Adrenal gland (tissue), 12 donors: ENCODE results near the gene GRIN3B. TPM values are rescaled to one million over a fixed set of nuclear protein-coding genes. Genes with fewer than 3 reads are reported as not detected.

ENCODE experiments used
- DNase-seq, 7 donors: peaks; one replicate each; pipeline ENCODE4 v3.0.0-alpha.2; 2019 to 2020
- H3K27ac ChIP-seq, 5 donors: fragments of 200-600 bp; sonication (generic) in 4 of 5; 1 replicate in 3 of 5; 2 replicates in 2 of 5; pipeline versions ENCODE4 v1.5.1 to v1.8.0; 2016 to 2020; ENCODE audit warnings: mild to moderate bottlenecking in 1 of 5
- H3K27me3 ChIP-seq: fragments of 200-600 bp; 2 replicates; pipeline ENCODE4 v1.8.0; 2021
- H3K36me3 ChIP-seq, 2 donors: fragments of 200-600 bp; replicated peaks in 1 of 2; 1 replicate in 1 of 2; 2 replicates in 1 of 2; pipeline versions ENCODE4 v1.5.1 to v1.8.0; 2018 to 2022
- H3K4me1 ChIP-seq, 2 donors: fragments of 200-600 bp; replicated peaks in 1 of 2; 1 replicate in 1 of 2; 2 replicates in 1 of 2; pipeline versions ENCODE4 v1.5.1 to v1.8.0; 2018 to 2021
- H3K4me3 ChIP-seq, 4 donors: fragments of 200-600 bp; sonication (generic) in 3 of 4; one replicate each; pipeline ENCODE4 v1.5.1; 2016 to 2018
- H3K9me3 ChIP-seq, 3 donors: fragments of 200-600 bp; sonication (generic) in 1 of 3; replicated peaks in 1 of 3; 1 replicate in 2 of 3; 2 replicates in 1 of 3; pipeline versions ENCODE4 v1.5.1 to v1.8.0; 2016 to 2021
- CTCF ChIP-seq, 6 experiments: fragments of 450-650 bp in 4 of 6; fragments of 200-600 bp in 2 of 6; sonication (generic) in 1 of 6; IDR thresholded peaks; 1 replicate in 5 of 6; 2 replicates in 1 of 6; pipeline versions ENCODE4 v1.5.1 to v1.8.0; 2016 to 2021; ENCODE audit warnings: antibody characterized with exemption in 6 of 6, mild to moderate bottlenecking in 2 of 6, moderate library complexity in 1 of 6
- POLR2A ChIP-seq, 2 donors: fragments of 450-650 bp; IDR thresholded peaks; one replicate each; pipeline ENCODE4 v1.6.1; 2017; ENCODE audit warnings: antibody characterized with exemption in 2 of 2, mild to moderate bottlenecking in 2 of 2, moderate library complexity in 1 of 2
- WGBS, 4 donors: extraction: QIAGEN DNeasy Blood & Tissue Kit in 2 of 4; methylation state at CpG; one replicate each; pipeline versions ENCODE4 v1.1.5 to v1.1.7; 2013 to 2017; 5-methylcytosine and 5-hydroxymethylcytosine counted together
- intact Hi-C, 2 donors: fragments of 100-400 bp; cut with DNase I; formaldehyde crosslinking; loops; one replicate each; pipeline versions ENCODE4 v1.14.1 to v1.15.0; 2022 to 2023
- polyA plus RNA-seq, 3 donors: library from polyadenylated mRNA; stranded (reverse); fragments of 200-250 nt in 2 of 3; fragments of 350-450 nt in 1 of 3; fragmentation: Illumina TruSeq in 1 of 3; extraction: RNeasy Lipid Tissue Mini Kit (QIAGEN cat#74804) in 1 of 3; gene quantifications; one replicate each; pipeline ENCODE4 v1.2.3, GENCODE V29; 2013 to 2014
- total RNA-seq, 9 donors: library from RNA; depleted of rRNA in 4 of 9; stranded (reverse); fragments of >200 nt in 4 of 9; fragments of 120-200 nt in 1 of 9; fragmentation: NEBNext Ultra II Directional in 1 of 9; extraction: Animal tissue kit (Norgen Biotek cat#: 25700) in 1 of 9; gene quantifications; one replicate each; pipeline versions ENCODE4 v1.1.0 to v1.2.4, GENCODE V29; 2013 to 2023
- donor health status: healthy with polysubstance abuse.
- donor health status: Bipolar disorder and iron deficiency.
- donor health status: DM: yes; HTN: yes; CAD: no.
- donor health status: DM: no; HTN: no; CAD: no.
- donor health status: DM: no; HTN: no; CAD: no.
- donor health status: DM: yes; HTN: yes; CAD: no.

Gene GRIN3B
- total and polyA plus RNA-seq, 12 donors: 0.08 to 0.24 (median 0.16) TPM; not detected in 8

GRCh38 chr19:976476-976875 lies 23.7 kb upstream of the GRIN3B start:
- intact Hi-C loops: loop anchor here in 1 of 2 donors (10.0 kb wide), 1 partner anchor 212 kb away; no protein-coding TSS in a partner anchor
- peaks cover 0 to 5% of the 10 kb centered on the region in 2 donors for H3K36me3 ChIP-seq
- no peaks in the 10 kb centered on the region for H3K9me3 ChIP-seq
- 69 to 100% (median 84%) methylated on average over 3 to 10 of the region's 10 CpGs for WGBS, 4 donors
- H3K4me3 ChIP-seq: no peak overlapping the region
- no peaks in the 10 kb centered on the region for H3K4me1 ChIP-seq
- DNase-seq: no peak
- H3K27ac ChIP-seq: no peak overlapping the region
- H3K27me3 ChIP-seq: no peaks in the 10 kb centered on the region
- TF ChIP-seq POLR2A (IDR thresholded peaks at IDR 0.05) (no peak), CTCF (IDR thresholded peaks at IDR 0.05) (no peak)

- no peaks in the 10 kb centered on the region for H3K4me1 ChIP-seq
- 73 to 92% (median 87%) methylated on average over 2 to 24 of the region's 24 CpGs for whole genome bisulfite sequencing, 4 donors
- no peaks in the 10 kb centered on the region for H3K9me3 ChIP-seq
- DNase-seq: no peak
- no peak overlapping the region for H3K4me3 ChIP-seq
- H3K27ac ChIP-seq: no peak overlapping the region
- no peak for TF ChIP-seq POLR2A (IDR thresholded peaks at IDR 0.05)
- no peak for TF ChIP-seq CTCF (IDR thresholded peaks at IDR 0.05)
- intact Hi-C loops: loop anchor here in 1 of 2 donors (10.0 kb wide), 1 partner anchor 212 kb away; no protein-coding TSS in a partner anchor
- no peaks in the 10 kb centered on the region for H3K36me3 ChIP-seq
- no peaks in the 10 kb centered on the region for H3K27me3 ChIP-seq
These were observed 23.2 kb upstream of the GRIN3B start for GRCh38 chr19:977058-977464.

- Histone ChIP-seq H3K4me3 (no peak overlapping the region), H3K9me3 (no peaks in the 10 kb centered on the region), H3K27ac (no peak overlapping the region), H3K4me1 (peaks cover 5 to 16% of the 10 kb centered on the region in 2 donors), H3K36me3 (no peaks in the 10 kb centered on the region), H3K27me3 (no peaks in the 10 kb centered on the region)
- no peak for DNase-seq
- intact Hi-C loops: loop anchor here in 1 of 2 donors (10.0 kb wide), 1 partner anchor 215 kb away; no protein-coding TSS in a partner anchor
- 73 to 93% (median 80%) methylated on average over 12 to 19 of the region's 19 CpGs for WGBS, 4 donors
- no peak for TF ChIP-seq POLR2A (IDR thresholded peaks at IDR 0.05)
- no peak for TF ChIP-seq CTCF (IDR thresholded peaks at IDR 0.05)
These were observed 20.9 kb upstream of the GRIN3B start for GRCh38 chr19:979318-979741.

- 39 to 62% (median 51%) methylated on average over 3 to 32 of the region's 32 CpGs for WGBS, 4 donors
- intact Hi-C loops: loop anchor here (5.0 kb wide), 2 partner anchors 58 to 113 kb away; no protein-coding TSS in a partner anchor
- TF ChIP-seq POLR2A (IDR thresholded peaks at IDR 0.05) (no peak), CTCF (IDR thresholded peaks at IDR 0.05) (no peak)
These were observed 19.9 kb upstream of the GRIN3B start for GRCh38 chr19:980133-980998.

More at GRCh38 chr19:980133-980998, 19.9 kb upstream of the GRIN3B start:
- Histone ChIP-seq H3K36me3 (no peaks in the 10 kb centered on the region), H3K27me3 (no peaks in the 10 kb centered on the region), H3K9me3 (no peaks in the 10 kb centered on the region), H3K4me1 (peaks cover 5 to 24% of the 10 kb centered on the region in 2 donors), H3K27ac (no peak overlapping the region), H3K4me3 (no peak overlapping the region)
- peak in 2 of 7 donors; percentile 45 to 46 for DNase-seq
